Psoas muscle (tissue), 8 donors: ENCODE results near the gene PSMD10. TPM values are rescaled to one million over a fixed set of nuclear protein-coding genes. Genes with fewer than 3 reads are reported as not detected.
A peak's percentile ranks its signal among the peaks of the same experiment; 100 is the strongest.

Experiments
- ATAC-seq, 4 donors: fragments of 200-7000 bp; cut with Tn5 transposase; one replicate each; pipeline ENCODE4 v1.9.1; 2020; ENCODE audit warnings: moderate library complexity in 3 of 4, mild to moderate bottlenecking in 2 of 4
- DNase-seq, 2 donors: peaks; one replicate each; pipeline ENCODE4 v3.0.0-alpha.2; 2020
- H3K27ac ChIP-seq: fragments of 200-600 bp; one replicate; pipeline ENCODE4 v1.8.0; 2022
- H3K27me3 ChIP-seq, 3 donors: fragments of 200-600 bp in 1 of 3; one replicate each; pipeline versions ENCODE4 v1.6.1 to v1.8.0; 2013 to 2022; ENCODE audit warnings: low read length in 2 of 3, mild to moderate bottlenecking in 2 of 3, moderate library complexity in 1 of 3; ENCODE audit not compliant: insufficient read depth in 3 of 3
- H3K36me3 ChIP-seq, 2 donors: fragments of 200-600 bp in 1 of 2; one replicate each; pipeline versions ENCODE4 v1.6.1 to v1.8.0; 2013 to 2022; ENCODE audit warnings: low read depth in 1 of 2, mild to moderate bottlenecking in 1 of 2, moderate library complexity in 1 of 2; ENCODE audit not compliant: insufficient read depth in 1 of 2
- H3K4me1 ChIP-seq: fragments of 200-600 bp; one replicate; pipeline ENCODE4 v1.8.0; 2022
- H3K4me3 ChIP-seq: fragments of 200-600 bp; one replicate; pipeline ENCODE4 v1.8.0; 2022; ENCODE audit warnings: mild to moderate bottlenecking
- H3K9me3 ChIP-seq: fragments of 200-600 bp; one replicate; pipeline ENCODE4 v1.8.0; 2022
- CTCF ChIP-seq: fragments of 200-600 bp; IDR thresholded peaks from one replicate; pipeline ENCODE4 v1.8.0; 2022; ENCODE audit warnings: antibody characterized with exemption
- WGBS, 3 donors: extraction: QIAGEN DNeasy Blood & Tissue Kit; methylation state at CpG; one replicate each; pipeline versions ENCODE4 v1.1.6 to v1.1.7; 2013; 5-methylcytosine and 5-hydroxymethylcytosine counted together
- intact Hi-C, 2 donors: fragments of 100-400 bp; cut with DNase I; formaldehyde crosslinking; loops; one replicate each; pipeline versions ENCODE4 v1.11.0 to v1.14.2; 2022
- long read RNA-seq, 2 donors: library from polyadenylated mRNA; unstranded; transcript quantifications; one replicate each; pipeline ENCODE4 v2.0.0, GENCODE V29; 2021
- polyA plus RNA-seq, 3 donors: library from polyadenylated mRNA; stranded (reverse); fragments of 200-250 nt; gene quantifications; one replicate each; pipeline ENCODE4 v1.2.3, GENCODE V29; 2013
- total RNA-seq, 4 donors: library from RNA; stranded (reverse); fragmentation: NEBNext Ultra II Directional in 2 of 4; extraction: Animal tissue kit (Norgen Biotek cat#: 25700) in 2 of 4; gene quantifications; one replicate each; pipeline versions ENCODE4 v1.2.1 to v1.2.4, GENCODE V29; 2021 to 2023
- donor health status: healthy with polysubstance abuse.
- donor health status: DM: no; HTN: no; CAD: no; lungs with moderate emphysema.
- donor health status: Bipolar disorder and iron deficiency.
- donor health status: healthy.
- donor health status: DM: yes; HTN: yes; CAD: no.
- donor health status: DM: no; HTN: no; CAD: no.
- donor health status: DM: no; HTN: no; CAD: no.
- donor health status: DM: yes; HTN: yes; CAD: no.

Gene PSMD10
- 10 to 100 TPM; 11.3 to 21.9 (median 18.9) TPM for total RNA-seq
- polyA plus RNA-seq: 10 to 100 TPM; 16.8 to 37.0 (median 27.5) TPM
- long read RNA-seq, donor 1, transcript PSMD10-201 (5 exons, 1,546 nt): major isoform, 7 of 7 reads
- long read RNA-seq, donor 1, partial matches to known transcripts: 0 of 7 reads
- long read RNA-seq, donor 1, other reads (novel, unspliced or antisense): 0 of 7 reads
- long read RNA-seq, donor 2, transcript PSMD10-201 (5 exons, 1,546 nt): major isoform, 17 of 19 reads
- long read RNA-seq, donor 2, partial matches to known transcripts: 0 of 19 reads
- long read RNA-seq, donor 2, other reads (novel, unspliced or antisense): 0 of 19 reads

DNA sequence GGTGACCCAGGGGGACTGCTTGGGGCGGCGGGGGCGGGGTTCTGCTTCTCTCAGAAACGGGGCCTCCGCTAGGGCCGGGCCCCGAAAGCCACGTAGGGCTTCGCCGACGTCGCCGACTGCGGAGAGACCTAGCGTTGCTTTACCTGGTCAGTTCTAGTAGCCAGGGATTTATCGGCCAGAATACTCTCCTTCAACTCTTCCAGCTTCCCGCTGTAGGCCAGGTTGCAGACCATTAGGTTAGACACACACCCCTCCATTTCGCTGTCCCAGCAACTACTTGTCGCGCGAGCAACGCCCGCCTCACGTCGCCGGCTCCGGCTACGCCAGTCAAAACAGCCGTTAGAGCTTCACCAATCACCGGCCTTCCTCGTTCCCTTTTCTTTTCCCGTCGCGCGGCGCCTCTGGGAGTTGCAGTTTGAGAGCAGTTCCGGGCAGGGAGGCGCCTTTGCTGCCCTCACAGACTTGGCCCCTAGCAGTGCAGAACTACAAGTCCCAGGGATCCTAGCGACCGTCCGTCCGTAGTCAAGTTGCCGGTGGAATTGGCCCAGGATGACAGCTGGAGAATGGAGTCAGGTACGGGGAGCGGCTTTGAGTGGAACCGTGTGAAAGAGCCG lies at the start of gene PSMD10, which contains the start of gene ATG4A:
PSMD10 (minus strand) TSS at position 279 of the 614 bp plus-strand sequence; CDS start at position 257, 22 bp downstream.
ATG4A (plus strand) TSS at position 515 of the 614 bp plus-strand sequence; CDS start at position 564, 49 bp downstream.
- 0 to 27% (median 0%) methylated on average over 37 to 47 of the region's 47 CpGs for WGBS, 3 donors
- intact Hi-C loops: no loop called here

GRCh38 chrX:108138814-108139702 lies 47.7 kb upstream of the PSMD10 start:
- Histone ChIP-seq H3K4me3 (no peak overlapping the region), H3K27me3 (no peaks in the 10 kb centered on the region), H3K4me1 (no peaks in the 10 kb centered on the region), H3K9me3 (no peaks in the 10 kb centered on the region), H3K27ac (no peak overlapping the region), H3K36me3 (peaks cover 0 to 42% of the 10 kb centered on the region in 2 donors)
- intact Hi-C loops: loop anchor here (5.0 kb wide), 1 partner anchor 117 kb away; no protein-coding TSS in a partner anchor
- peak in 2 of 4 donors; percentile 51 to 74 for ATAC-seq
- DNase-seq: no peak
- peak; percentile 47 for TF ChIP-seq CTCF
- WGBS, 3 donors: 48 to 83% (median 63%) methylated on average over 6 to 7 of the region's 7 CpGs

More for the DNA sequence above, at the start of gene PSMD10, which contains the start of gene ATG4A:
- no peaks in the 10 kb centered on the region for H3K27me3 ChIP-seq
- ATAC-seq (peak; percentile 96 to 98 (median 96)), DNase-seq (peak; percentile 92 to 96)
- H3K4me1 ChIP-seq: no peaks in the 10 kb centered on the region
- H3K4me3 ChIP-seq: peak within 1 kb of the TSS; percentile 70
- peak within 1 kb of the TSS; percentile 86 for H3K27ac ChIP-seq
- TF ChIP-seq CTCF: no peak
- no peaks in the 10 kb centered on the region for H3K9me3 ChIP-seq
- peaks cover 0 to 17% of the 10 kb centered on the region in 2 donors for H3K36me3 ChIP-seq

- Histone ChIP-seq H3K9me3 (no peaks in the 10 kb centered on the region), H3K4me1 (no peaks in the 10 kb centered on the region), H3K4me3 (no peak overlapping the region), H3K27me3 (no peaks in the 10 kb centered on the region), H3K36me3 (peaks cover 0 to 38% of the 10 kb centered on the region in 2 donors), H3K27ac (no peak overlapping the region)
- intact Hi-C loops: loop anchor here (5.0 kb wide), 1 partner anchor 112 kb away; no protein-coding TSS in a partner anchor
- ATAC-seq: no peak
- 57 to 84% (median 83%) methylated on average over 1 of the region's 1 CpG for WGBS, 3 donors
- TF ChIP-seq CTCF: no peak
- DNase-seq: no peak
Observed at GRCh38 chrX:108134724-108135123, 43.4 kb upstream of the PSMD10 start.

- no peaks in the 10 kb centered on the region for H3K4me1 ChIP-seq
- H3K4me3 ChIP-seq: no peak overlapping the region
- WGBS, 3 donors: 73 to 82% (median 73%) methylated on average over 2 of the region's 2 CpGs
- intact Hi-C loops: no loop called here
- ATAC-seq: no peak
- peaks cover 0 to 27% of the 10 kb centered on the region in 2 donors for H3K36me3 ChIP-seq
- no peak overlapping the region for H3K27ac ChIP-seq
- TF ChIP-seq CTCF: no peak
- H3K27me3 ChIP-seq: no peaks in the 10 kb centered on the region
- no peak for DNase-seq
- H3K9me3 ChIP-seq: no peaks in the 10 kb centered on the region
Observed at GRCh38 chrX:108132876-108133275, 41.5 kb upstream of the PSMD10 start.
